ENCODE results near the gene CKMT2. TPM values are rescaled to one million over a fixed set of nuclear protein-coding genes. Genes with fewer than 3 reads are reported as not detected.

The CKMT2 gene
- total RNA-seq, result 0.82 TPM

GRCh38 chr5:81233080-81233634 lies at the start of gene CKMT2:
Gene CKMT2, plus strand, starts transcription at chr5:81233322. Its CDS starts 17,811 bp downstream, at chr5:81251133.
- DNase-seq (ENCODE audit: low spot score in 2 of 2), result peak in 1 of 2 donors; percentile 44
- no peak for FAIRE-seq

- FAIRE-seq (no peak), DNase-seq (ENCODE audit: low spot score in 2 of 2) (no peak)
Observed at GRCh38 chr5:81183811-81184748, 49.0 kb upstream of the CKMT2 start.

GRCh38 chr5:81184749-81185110 lies 48.4 kb upstream of the CKMT2 start:
- DNase-seq (ENCODE audit: low spot score in 2 of 2) (no peak), FAIRE-seq (no peak)

- FAIRE-seq (no peak), DNase-seq (ENCODE audit: low spot score in 2 of 2) (no peak)
Observed at GRCh38 chr5:81187885-81188284, 45.2 kb upstream of the CKMT2 start.

GRCh38 chr5:81188962-81189361 lies 44.2 kb upstream of the CKMT2 start:
- DNase-seq (ENCODE audit: low spot score in 2 of 2), result no peak
- no peak for FAIRE-seq

- FAIRE-seq (no peak), DNase-seq (ENCODE audit: low spot score in 2 of 2) (no peak)
Observed at GRCh38 chr5:81189875-81190498, 43.1 kb upstream of the CKMT2 start.

- DNase-seq (ENCODE audit: low spot score in 2 of 2) (no peak), FAIRE-seq (no peak)
Observed at GRCh38 chr5:81191726-81192372, 41.3 kb upstream of the CKMT2 start.

GRCh38 chr5:81192373-81192750 lies 40.8 kb upstream of the CKMT2 start:
- FAIRE-seq (no peak), DNase-seq (ENCODE audit: low spot score in 2 of 2) (no peak)

- FAIRE-seq, result no peak
- peak; percentile 67 to 85 for DNase-seq (ENCODE audit: low spot score in 2 of 2)
Observed at GRCh38 chr5:81194633-81195334, 38.3 kb upstream of the CKMT2 start.

- DNase-seq (ENCODE audit: low spot score in 2 of 2), result no peak
- no peak for FAIRE-seq
Observed at GRCh38 chr5:81195335-81195929, 37.7 kb upstream of the CKMT2 start.

GRCh38 chr5:81202655-81203054 lies 30.5 kb upstream of the CKMT2 start:
- DNase-seq (ENCODE audit: low spot score in 2 of 2) (no peak), FAIRE-seq (no peak)

- DNase-seq (ENCODE audit: low spot score in 2 of 2), result no peak
- FAIRE-seq, result no peak
Observed at GRCh38 chr5:81203729-81204128, 29.4 kb upstream of the CKMT2 start.

- DNase-seq (ENCODE audit: low spot score in 2 of 2) (no peak), FAIRE-seq (no peak)
Observed at GRCh38 chr5:81204205-81204604, 28.9 kb upstream of the CKMT2 start.

- no peak for FAIRE-seq
Observed at GRCh38 chr5:81205058-81205457, 28.1 kb upstream of the CKMT2 start.

GRCh38 chr5:81207009-81207408 lies 26.1 kb upstream of the CKMT2 start:
- FAIRE-seq (no peak), DNase-seq (ENCODE audit: low spot score in 2 of 2) (no peak)

More at GRCh38 chr5:81205058-81205457, 28.1 kb upstream of the CKMT2 start:
- DNase-seq (ENCODE audit: low spot score in 2 of 2), result no peak

GRCh38 chr5:81208904-81209303 lies 24.2 kb upstream of the CKMT2 start:
- FAIRE-seq (no peak), DNase-seq (ENCODE audit: low spot score in 2 of 2) (no peak)

GRCh38 chr5:81209386-81209785 lies 23.7 kb upstream of the CKMT2 start:
- DNase-seq (ENCODE audit: low spot score in 2 of 2) (no peak), FAIRE-seq (no peak)

GRCh38 chr5:81209869-81210493 lies 23.1 kb upstream of the CKMT2 start:
- no peak for FAIRE-seq
- DNase-seq (ENCODE audit: low spot score in 2 of 2), result no peak

GRCh38 chr5:81212211-81212751 lies 20.8 kb upstream of the CKMT2 start:
- FAIRE-seq, result no peak
- DNase-seq (ENCODE audit: low spot score in 2 of 2), result no peak
